Hepatocyte (in vitro differentiated cells): ENCODE data around the gene GPR18. TPM values are rescaled to one million over a fixed set of nuclear protein-coding genes. Genes with fewer than 3 reads are reported as not detected.

Experiments
- DNase-seq: peaks from one replicate; pipeline ENCODE4 v3.0.0-alpha.2; 2016; ENCODE audit warnings: low spot score
- H2AFZ ChIP-seq: fragments of 200-600 bp; sonication (generic); 2 replicates; pipeline ENCODE4 v1.6.0; 2016; ENCODE audit warnings: antibody characterized with exemption, mild to moderate bottlenecking
- H3K27ac ChIP-seq: fragments of 200-600 bp; sonication (generic); 2 replicates; pipeline ENCODE4 v1.5.1; 2016; ENCODE audit warnings: mild to moderate bottlenecking
- H3K27me3 ChIP-seq: fragments of 200-600 bp; sonication (generic); 2 replicates; pipeline ENCODE4 v1.6.1; 2016
- H3K36me3 ChIP-seq: fragments of 200-600 bp; sonication (generic); replicated peaks from 2 replicates; pipeline ENCODE4 v1.5.1; 2016; ENCODE audit warnings: low read depth; ENCODE audit not compliant: insufficient read depth
- H3K4me1 ChIP-seq: fragments of 200-600 bp; sonication (generic); 2 replicates; pipeline ENCODE4 v1.5.1; 2016; ENCODE audit warnings: mild to moderate bottlenecking, moderate library complexity; ENCODE audit not compliant: insufficient read depth
- H3K4me2 ChIP-seq: fragments of 200-600 bp; sonication (generic); 2 replicates; pipeline ENCODE4 v1.6.0; 2016
- H3K4me3 ChIP-seq: fragments of 200-600 bp; sonication (generic); 2 replicates; pipeline ENCODE4 v1.5.1; 2016; ENCODE audit warnings: mild to moderate bottlenecking
- H3K79me2 ChIP-seq: fragments of 200-600 bp; sonication (generic); 2 replicates; pipeline ENCODE4 v1.6.0; 2017; ENCODE audit warnings: mild to moderate bottlenecking
- H3K9me2 ChIP-seq: fragments of 200-600 bp; sonication (generic); replicated peaks from 2 replicates; pipeline ENCODE4 v1.6.0; 2017; ENCODE audit warnings: mild to moderate bottlenecking; ENCODE audit not compliant: insufficient read depth
- H3K9me3 ChIP-seq: fragments of 200-600 bp; sonication (generic); 2 replicates; pipeline ENCODE4 v1.5.1; 2016; ENCODE audit warnings: low read depth, mild to moderate bottlenecking
- H4K20me1 ChIP-seq: fragments of 200-600 bp; sonication (generic); 2 replicates; pipeline ENCODE4 v1.6.0; 2016; ENCODE audit warnings: mild to moderate bottlenecking; ENCODE audit not compliant: insufficient read depth, poor library complexity, severe bottlenecking
- CTCF ChIP-seq: fragments of 200-600 bp; sonication (generic); IDR thresholded peaks from 2 replicates; pipeline ENCODE4 v1.5.1; 2016; ENCODE audit warnings: antibody characterized with exemption, mild to moderate bottlenecking; ENCODE audit not compliant: poor library complexity
- EZH2 ChIP-seq: fragments of 200-600 bp; sonication (generic); IDR thresholded peaks from 2 replicates; pipeline ENCODE4 v1.6.1; 2016; ENCODE audit warnings: antibody characterized with exemption, mild to moderate bottlenecking, borderline replicate concordance
- EZH2phosphoT487 ChIP-seq: fragments of 200-600 bp; sonication (generic); IDR thresholded peaks from one replicate; pipeline ENCODE4 v1.6.1; 2018; ENCODE audit warnings: antibody characterized with exemption, mild to moderate bottlenecking, low read depth, moderate library complexity; ENCODE audit not compliant: unreplicated experiment, severe bottlenecking
- WGBS: methylation state at CpG from one replicate; pipeline ENCODE4 v1.1.6; 2016; ENCODE audit warnings: low lambda C conversion rate; ENCODE audit errors: missing lambda C conversion rate; 5-methylcytosine and 5-hydroxymethylcytosine counted together
- polyA plus RNA-seq: library from polyadenylated mRNA; unstranded; fragments of >200 nt; fragmentation: Nextera tagmentation; extraction: Ambion mirVana; gene quantifications from 2 replicates; pipeline ENCODE4 v1.2.1, GENCODE V29; 2016
- total RNA-seq: library from RNA; depleted of rRNA; stranded (reverse); fragments of >200 nt; gene quantifications from 2 replicates; pipeline ENCODE4 v1.2.3, GENCODE V29; 2014

GPR18 gene
- total and polyA plus RNA-seq, 2 experiments from 2014 or later, result not detected

- no peak overlapping the region for H2AFZ ChIP-seq
- TF ChIP-seq EZH2phosphoT487 (no peak), EZH2 (no peak), CTCF (no peak)
- H3K9me2 ChIP-seq, result no peaks in the 10 kb centered on the region
- H3K27me3 ChIP-seq, result no peaks in the 10 kb centered on the region
- peaks cover 64% of the 10 kb centered on the region for H4K20me1 ChIP-seq
- H3K79me2 ChIP-seq, result peaks cover 98% of the 10 kb centered on the region
- 84% methylated on average over 8 of the region's 8 CpGs for WGBS
- DNase-seq, result no peak
- H3K27ac ChIP-seq, result no peak overlapping the region
- H3K9me3 ChIP-seq, result no peaks in the 10 kb centered on the region
- H3K4me3 ChIP-seq, result no peak overlapping the region
- no peak overlapping the region for H3K4me2 ChIP-seq
- H3K36me3 ChIP-seq, result no peaks in the 10 kb centered on the region
- H3K4me1 ChIP-seq, result no peaks in the 10 kb centered on the region
Observed at GRCh38 chr13:99208845-99209527, 49.2 kb downstream of the GPR18 start.

- WGBS, result 92% methylated on average over 3 of the region's 3 CpGs
- TF ChIP-seq CTCF (no peak), EZH2phosphoT487 (no peak), EZH2 (no peak)
- Histone ChIP-seq H3K9me3 (no peaks in the 10 kb centered on the region), H3K9me2 (no peaks in the 10 kb centered on the region), H2AFZ (no peak overlapping the region), H4K20me1 (peaks cover 71% of the 10 kb centered on the region), H3K27me3 (no peaks in the 10 kb centered on the region), H3K36me3 (no peaks in the 10 kb centered on the region), H3K4me1 (peaks cover under 1% of the 10 kb centered on the region), H3K79me2 (peaks cover 98% of the 10 kb centered on the region), H3K4me3 (no peak overlapping the region), H3K27ac (no peak overlapping the region), H3K4me2 (no peak overlapping the region)
- DNase-seq, result no peak
Observed at GRCh38 chr13:99208185-99208584, 50.0 kb downstream of the GPR18 start.

GRCh38 chr13:99207511-99207910 lies 50.7 kb downstream of the GPR18 start:
- Histone ChIP-seq H3K4me1 (peaks cover 6% of the 10 kb centered on the region), H3K9me3 (no peaks in the 10 kb centered on the region), H3K79me2 (peaks cover 98% of the 10 kb centered on the region), H3K4me2 (no peak overlapping the region), H2AFZ (no peak overlapping the region), H3K27me3 (no peaks in the 10 kb centered on the region), H4K20me1 (peaks cover 77% of the 10 kb centered on the region), H3K9me2 (no peaks in the 10 kb centered on the region), H3K4me3 (no peak overlapping the region), H3K27ac (no peak overlapping the region), H3K36me3 (no peaks in the 10 kb centered on the region)
- DNase-seq, result no peak
- TF ChIP-seq EZH2phosphoT487 (no peak), CTCF (no peak), EZH2 (no peak)
- WGBS, result 97% methylated on average over 7 of the region's 7 CpGs
